ENCODE measurements around the gene DFFB. TPM values are rescaled to one million over a fixed set of nuclear protein-coding genes. Genes with fewer than 3 reads are reported as not detected.

DFFB gene
- total RNA-seq, 1 donor from 2014 or later = 11.2 TPM

GRCh38 chr1:3895279-3895950, 38.1 kb downstream of the DFFB start:
- no peak for DNase-seq (ENCODE audit: low read depth in 2 of 2)

DNA sequence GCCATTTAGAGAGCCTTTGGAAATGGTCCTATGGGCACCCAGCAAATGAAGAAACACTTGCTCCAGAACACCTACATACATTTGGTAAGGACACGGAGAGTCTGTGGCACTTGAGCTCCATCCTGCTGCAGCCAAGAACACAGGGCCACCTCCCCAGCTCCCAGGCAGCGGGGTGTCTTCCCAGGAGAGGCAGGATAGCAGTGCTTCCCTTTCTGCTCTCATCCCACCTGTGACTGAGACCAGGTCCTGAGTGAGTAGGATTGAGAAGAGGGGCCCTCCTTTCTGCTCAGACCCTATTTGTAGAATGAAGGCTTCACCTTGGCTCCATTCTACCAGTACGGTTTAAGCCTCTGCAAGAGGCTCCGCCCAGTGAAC, 38.7 kb downstream of the DFFB start:
- no peak for DNase-seq (ENCODE audit: low read depth in 2 of 2)

GRCh38 chr1:3896396-3897000, 39.2 kb downstream of the DFFB start:
- DNase-seq (ENCODE audit: low read depth in 2 of 2) = no peak

DNA sequence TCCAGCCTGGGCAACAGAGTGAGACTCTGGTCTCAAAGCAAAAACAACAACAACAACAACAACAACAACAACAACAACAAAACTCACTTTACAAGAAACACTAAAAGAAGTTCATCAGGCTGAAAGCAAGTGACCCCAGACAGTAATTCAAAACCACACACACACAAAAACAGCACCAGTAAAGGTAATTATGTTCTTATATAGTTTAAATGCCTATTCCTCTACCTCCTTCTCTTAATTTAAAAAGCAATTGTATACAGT, 41.1 kb downstream of the DFFB start:
- no peak for DNase-seq (ENCODE audit: low read depth in 2 of 2)

GRCh38 chr1:3898994-3899753, 41.9 kb downstream of the DFFB start:
- DNase-seq (ENCODE audit: low read depth in 2 of 2) = peak in 1 of 2 donors; percentile 10

GRCh38 chr1:3899754-3900149, 42.5 kb downstream of the DFFB start:
- DNase-seq (ENCODE audit: low read depth in 2 of 2) = no peak

- peak; percentile 95 to 98 for DNase-seq (ENCODE audit: low read depth in 2 of 2)
Measured at GRCh38 chr1:3900150-3900968, 43.1 kb downstream of the DFFB start, which contains the start of gene C1orf174. Gene C1orf174, minus strand, starts transcription at chr1:3900272. Its CDS starts 86 bp downstream, at chr1:3900186.

- DNase-seq (ENCODE audit: low read depth in 2 of 2) = peak; percentile 92 to 97
Measured at GRCh38 chr1:3900969-3901529, 43.8 kb downstream of the DFFB start.

- DNase-seq (ENCODE audit: low read depth in 2 of 2) = no peak
Measured at GRCh38 chr1:3902111-3902511, 44.8 kb downstream of the DFFB start.

GRCh38 chr1:3902571-3903091, 45.4 kb downstream of the DFFB start:
- DNase-seq (ENCODE audit: low read depth in 2 of 2) = peak in 1 of 2 donors; percentile 36

- DNase-seq (ENCODE audit: low read depth in 2 of 2) = no peak
Measured at GRCh38 chr1:3903141-3904005, 46.1 kb downstream of the DFFB start.

- DNase-seq (ENCODE audit: low read depth in 2 of 2) = no peak
Measured at GRCh38 chr1:3904006-3904842, 46.9 kb downstream of the DFFB start.

DNA sequence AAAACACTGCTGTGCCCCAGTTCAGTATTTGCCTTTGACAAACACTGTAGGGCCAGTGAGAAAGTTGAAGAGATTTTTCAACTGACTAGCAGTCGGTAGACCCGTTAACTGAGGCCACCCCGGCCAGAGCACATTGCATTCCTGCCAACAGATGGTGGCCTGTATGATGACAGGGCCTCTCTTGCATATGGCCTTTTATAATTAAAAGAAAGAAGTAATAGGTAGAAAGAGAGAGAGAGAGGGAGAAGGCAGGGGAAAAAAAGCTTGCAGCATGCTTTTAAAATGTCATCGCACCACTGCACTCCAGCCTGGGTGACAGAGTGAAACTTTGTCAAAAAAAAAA, 47.5 kb downstream of the DFFB start:
- no peak for DNase-seq (ENCODE audit: low read depth in 2 of 2)

DNA sequence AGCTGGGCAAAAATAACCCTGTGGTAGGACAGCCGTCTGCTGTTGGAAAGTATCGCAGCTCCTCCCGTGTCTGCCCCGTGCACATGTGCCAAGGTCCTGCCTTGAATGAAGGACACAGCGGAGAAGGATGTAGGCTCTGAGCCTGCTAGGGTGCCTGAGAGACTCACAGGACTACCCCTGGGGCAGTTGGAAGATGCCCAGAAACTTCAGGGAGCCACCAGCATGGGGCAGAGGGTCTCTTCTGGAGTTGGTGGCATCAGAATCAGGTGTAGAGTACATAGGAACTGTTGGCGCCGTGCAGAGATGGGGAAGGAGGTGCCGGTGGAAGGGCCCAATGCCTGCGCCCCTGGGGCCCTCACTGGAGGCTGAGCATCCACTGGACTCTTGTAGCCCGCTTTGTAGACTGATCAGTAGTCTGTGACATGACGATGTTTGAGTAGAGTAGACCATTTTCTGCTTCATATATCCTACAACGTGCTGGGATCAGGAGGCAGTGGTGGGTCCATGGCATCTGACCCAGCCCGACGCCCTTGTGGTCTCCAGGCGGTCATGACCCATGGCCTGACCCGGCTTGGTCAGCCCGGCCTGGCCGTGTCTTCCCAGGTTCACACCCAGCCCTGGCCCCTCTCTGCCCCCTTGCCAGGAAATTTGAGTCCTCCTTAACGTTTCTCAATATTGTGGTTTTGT, 48.1 kb downstream of the DFFB start:
- no peak for DNase-seq (ENCODE audit: low read depth in 2 of 2)

GRCh38 chr1:3905953-3906671, 48.8 kb downstream of the DFFB start:
- DNase-seq (ENCODE audit: low read depth in 2 of 2) = no peak

DNA sequence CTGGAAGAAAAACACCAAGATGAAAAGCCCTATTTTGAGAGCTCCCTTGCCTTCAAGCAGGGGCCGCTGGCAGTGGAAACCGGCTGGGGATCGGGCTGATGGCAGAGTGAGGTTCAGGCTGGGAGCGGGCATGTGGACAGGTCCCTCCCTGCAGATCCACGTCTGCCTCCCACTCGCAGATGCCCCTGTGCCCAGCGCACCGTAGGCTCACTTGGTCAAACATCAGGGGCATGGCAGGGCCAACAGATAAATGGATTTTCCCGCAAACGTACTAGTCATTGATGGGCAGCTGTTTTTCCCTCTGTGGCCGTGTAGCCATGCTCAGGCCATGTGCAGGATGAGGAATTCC, 49.4 kb downstream of the DFFB start:
- DNase-seq (ENCODE audit: low read depth in 2 of 2) = no peak

DNA sequence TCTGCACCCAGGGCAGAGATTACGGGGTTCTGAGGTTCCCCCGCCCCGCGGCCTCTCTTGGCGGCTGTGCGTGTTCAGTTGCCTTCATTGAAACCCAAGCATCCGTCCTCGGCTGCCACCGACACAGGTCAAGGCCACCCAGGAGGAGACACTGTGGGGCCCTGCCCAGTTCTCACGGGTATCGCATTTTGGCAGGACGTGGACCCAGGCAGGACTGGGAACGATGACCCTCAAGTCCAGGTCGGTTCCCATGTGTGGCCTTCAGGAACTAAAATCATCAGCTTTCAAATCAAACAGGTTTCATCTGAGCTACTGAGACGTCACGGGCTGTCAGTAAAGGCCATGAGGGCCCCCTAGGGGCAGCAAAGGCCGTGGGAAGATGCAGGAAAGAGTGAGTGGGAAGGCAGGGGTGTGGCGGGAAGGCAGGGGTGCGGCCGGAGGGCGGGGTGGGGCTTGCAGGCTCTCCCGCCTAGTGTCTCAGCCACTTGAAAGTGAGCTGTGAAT, 49.8 kb downstream of the DFFB start:
- DNase-seq (ENCODE audit: low read depth in 2 of 2) = peak in 1 of 2 donors; percentile 5

DNA sequence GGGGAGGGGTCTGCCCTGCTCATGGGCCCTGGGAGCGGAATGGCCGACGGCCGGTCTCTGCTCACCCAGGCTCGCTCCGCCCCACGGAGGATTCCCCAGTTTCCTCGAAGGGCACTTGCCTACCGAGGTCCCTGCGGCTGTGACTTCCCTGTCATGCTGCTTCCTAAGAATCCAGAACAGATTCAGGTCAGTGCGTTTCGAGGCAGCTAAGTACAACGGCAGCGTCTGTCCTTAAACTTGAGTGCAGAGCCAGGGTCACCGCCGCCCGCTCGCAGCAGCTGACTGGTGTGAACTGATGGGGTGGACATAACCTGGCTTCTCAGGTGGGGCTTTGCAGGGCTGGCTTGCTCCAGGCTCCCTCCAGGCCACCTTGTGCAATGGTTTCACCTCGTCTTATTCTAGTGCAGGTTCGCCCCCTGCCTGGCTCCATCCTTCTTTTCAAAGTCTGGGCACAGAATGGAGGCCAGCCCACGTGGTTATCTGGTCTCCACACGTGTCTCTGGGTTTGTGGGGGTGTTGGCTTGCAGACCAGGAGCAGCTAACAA, 50.4 kb downstream of the DFFB start:
- no peak for DNase-seq (ENCODE audit: low read depth in 2 of 2)
